Measurements from ENCODE around the gene TMEM201. TPM values are rescaled to one million over a fixed set of nuclear protein-coding genes. Genes with fewer than 3 reads are reported as not detected.
A peak's percentile ranks its signal among the peaks of the same experiment; 100 is the strongest.

The TMEM201 gene, protein sequence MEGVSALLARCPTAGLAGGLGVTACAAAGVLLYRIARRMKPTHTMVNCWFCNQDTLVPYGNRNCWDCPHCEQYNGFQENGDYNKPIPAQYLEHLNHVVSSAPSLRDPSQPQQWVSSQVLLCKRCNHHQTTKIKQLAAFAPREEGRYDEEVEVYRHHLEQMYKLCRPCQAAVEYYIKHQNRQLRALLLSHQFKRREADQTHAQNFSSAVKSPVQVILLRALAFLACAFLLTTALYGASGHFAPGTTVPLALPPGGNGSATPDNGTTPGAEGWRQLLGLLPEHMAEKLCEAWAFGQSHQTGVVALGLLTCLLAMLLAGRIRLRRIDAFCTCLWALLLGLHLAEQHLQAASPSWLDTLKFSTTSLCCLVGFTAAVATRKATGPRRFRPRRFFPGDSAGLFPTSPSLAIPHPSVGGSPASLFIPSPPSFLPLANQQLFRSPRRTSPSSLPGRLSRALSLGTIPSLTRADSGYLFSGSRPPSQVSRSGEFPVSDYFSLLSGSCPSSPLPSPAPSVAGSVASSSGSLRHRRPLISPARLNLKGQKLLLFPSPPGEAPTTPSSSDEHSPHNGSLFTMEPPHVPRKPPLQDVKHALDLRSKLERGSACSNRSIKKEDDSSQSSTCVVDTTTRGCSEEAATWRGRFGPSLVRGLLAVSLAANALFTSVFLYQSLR
- total RNA-seq (2016; rRNA removed; fragmentation: Illumina TruSeq; extraction: Trizol) (5.7 and 8.2 TPM in 2 replicates), polyA plus RNA-seq (2011; rRNA removed) (1.5 and 2.1 TPM in 2 replicates), polyA minus RNA-seq (2011; rRNA and poly(A)+ RNA removed; ENCODE audit: low replicate concordance) (8.5 and 12.3 TPM in 2 replicates), Bru-seq, nascent RNA (percentile 53 among the genes with signal in this experiment), BruChase-seq, experiment 1, labeled RNA remaining after a 6-hour chase (percentile 65 among the genes with signal in this experiment), BruChase-seq, experiment 2, labeled RNA remaining after a 2-hour chase (percentile 59 among the genes with signal in this experiment)
- 2.8 TPM in 2 replicates for total RNA-seq (2016; cell fraction: cytosol; rRNA removed; fragmentation: Illumina TruSeq; extraction: Trizol; ENCODE audit: low read depth)
- 3.7 and 9.3 TPM in 2 replicates for total RNA-seq (2016; cell fraction: insoluble cytoplasmic fraction; rRNA removed; fragmentation: Illumina TruSeq; extraction: Trizol)
- total RNA-seq (2016; cell fraction: membrane; rRNA removed; fragmentation: Illumina TruSeq; extraction: Trizol): 8.8 and 9.5 TPM in 2 replicates
- 13.9 and 14.4 TPM in 2 replicates for total RNA-seq (2016; cell fraction: nucleus; rRNA removed; fragmentation: Illumina TruSeq; extraction: Trizol)
- polyA plus RNA-seq (2011; cell fraction: cytosol; rRNA removed): 1.2 and 1.7 TPM in 2 replicates
- polyA plus RNA-seq (2011; cell fraction: nucleus; rRNA removed): 11.5 and 13.6 TPM in 2 replicates
- polyA plus RNA-seq (2012): 4.9 and 7.2 TPM in 2 replicates
- polyA plus RNA-seq (2016; cell fraction: cytosol; fragmentation: Illumina TruSeq; extraction: Trizol; ENCODE audit: low read depth): 2.6 and 2.7 TPM in 2 replicates
- polyA plus RNA-seq (2016; cell fraction: insoluble cytoplasmic fraction; fragmentation: Illumina TruSeq; extraction: Trizol; ENCODE audit: low read depth): 5.4 and 7.8 TPM in 2 replicates
- 6.4 and 6.7 TPM in 2 replicates for polyA plus RNA-seq (2016; cell fraction: membrane; fragmentation: Illumina TruSeq; extraction: Trizol; ENCODE audit: low read depth)
- 24.0 and 25.7 TPM in 2 replicates for polyA plus RNA-seq (2016; cell fraction: nucleus; fragmentation: Illumina TruSeq; extraction: Trizol; ENCODE audit: insufficient read depth, low read depth)
- 5.4 and 5.5 TPM in 2 replicates for polyA minus RNA-seq (2011; cell fraction: cytosol; rRNA and poly(A)+ RNA removed)
- 9.0 and 9.2 TPM in 2 replicates for polyA minus RNA-seq (2011; cell fraction: nucleus; rRNA and poly(A)+ RNA removed)
- long read RNA-seq, experiment 1, partial matches to known transcripts: 1 of 4 reads
- long read RNA-seq, experiment 1, other reads (novel, unspliced or antisense): 3 of 4 reads
- long read RNA-seq, experiment 2, transcript TMEM201-202 (11 exons, 3,776 nt): major isoform, 7 of 44 reads
- long read RNA-seq, experiment 2, transcript TMEM201-201 (6 exons, 3,851 nt): minor isoform, 5 of 44 reads
- long read RNA-seq, experiment 2, partial matches to known transcripts: 14 of 44 reads
- long read RNA-seq, experiment 2, other reads (novel, unspliced or antisense): 18 of 44 reads

DNA sequence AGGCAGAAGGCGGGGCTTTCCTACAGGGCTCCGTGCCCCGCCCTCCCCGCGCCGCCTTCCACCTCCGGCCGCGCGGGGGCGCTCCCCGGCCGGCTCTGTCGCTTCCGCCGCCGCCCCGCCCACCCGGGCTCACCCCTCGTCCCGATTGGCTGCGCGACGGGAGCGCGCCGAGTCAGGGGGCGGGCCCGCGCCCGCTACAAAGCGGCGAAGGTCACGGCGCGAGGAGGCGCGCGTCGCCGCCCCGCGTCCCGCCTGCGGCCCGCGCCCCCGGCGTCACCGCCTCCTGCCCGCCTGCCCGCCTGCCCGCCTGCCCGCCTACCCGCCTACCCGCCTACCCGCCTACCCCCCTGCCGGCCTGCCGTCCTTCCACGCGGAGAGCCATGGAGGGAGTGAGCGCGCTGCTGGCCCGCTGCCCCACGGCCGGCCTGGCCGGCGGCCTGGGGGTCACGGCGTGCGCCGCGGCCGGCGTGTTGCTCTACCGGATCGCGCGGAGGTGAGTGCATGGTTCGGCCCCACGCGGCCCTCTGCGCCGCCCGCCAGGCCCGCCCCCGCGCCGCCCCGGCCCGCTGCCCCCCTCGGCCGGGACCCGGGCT, at the start of gene TMEM201:
TMEM201 (plus strand) TSS at position 361 of the 593 bp plus-strand sequence; CDS start at position 381, 20 bp downstream.
- Histone ChIP-seq H3K79me2 (ENCODE audit: insufficient read depth, low read length) (peaks cover 45% of the 10 kb centered on the region), H3K4me1 (ENCODE audit: insufficient read depth, low read length) (peaks cover 47% of the 10 kb centered on the region), H2AFZ (ENCODE audit: low read length) (peak within 1 kb of the TSS; percentile 64), H4K20me1 (ENCODE audit: insufficient read depth, low read length) (peaks cover 22% of the 10 kb centered on the region), H3K4me2 (ENCODE audit: low read depth, low read length) (peak within 1 kb of the TSS; percentile 92), H3K36me3 (replicated peaks in 1 of 2; ENCODE audit: control insufficient read depth in 1 of 2, insufficient read depth in 2 of 2, low read length in 2 of 2) (peaks cover 0 to 6% of the 10 kb centered on the region in 2 experiments; a peak in 1 of 5 replicates), H3K4me3 (replicated peaks in 1 of 3; ENCODE audit: insufficient read depth in 1 of 3, low read depth in 2 of 3, low read length in 3 of 3) (peak within 1 kb of the TSS; percentile 66 to 82 (median 70)), H3K9me3 (ENCODE audit: low read length) (no peaks in the 10 kb centered on the region), H3K9ac (ENCODE audit: insufficient read depth, low read depth, low read length) (peak within 1 kb of the TSS; percentile 72), H3K27ac (ENCODE audit: extremely low read length, insufficient read depth, low read length) (peak within 1 kb of the TSS; percentile 48), H3K27me3 (ENCODE audit: control insufficient read depth in 1 of 2, insufficient read depth in 2 of 2, low read length in 2 of 2) (no peaks in the 10 kb centered on the region)
- FAIRE-seq (no peak), DNase-seq (ENCODE audit: low spot score) (peak; percentile 77), ATAC-seq (peak; percentile 65)
- CTCF ChIA-PET (ENCODE audit: low intra/inter-chr PET ratio, low total read pairs): no interaction called here
- no CpG with 5 or more reads among the region's 94 CpGs for WGBS (ENCODE audit: low lambda C conversion rate)
- in situ Hi-C loops (cut with HindIII; ENCODE audit: extremely low pct_ligation_motif_present, low pct_unique_long_range_greater_than_20kb): no loop called here
- POLR2A ChIA-PET: interaction anchor here (0.6 to 1.6 kb wide), 3 partner anchors 27 to 51 kb away, joined by 3 read pairs; no protein-coding TSS in a partner anchor
- intact Hi-C loops (cut with micrococcal nuclease; ENCODE audit: unreplicated experiment): no loop called here
- no TSS peak for BruUV-seq (replicated peaks)
- TF ChIP-seq HDAC1 (CRISPR knock-in tag; IDR thresholded peaks at IDR 0.05): peak; percentile 68
- peak; percentile 24; the same call in 1 of the 2 replicates for TF ChIP-seq HOXA3 (CRISPR knock-in tag; IDR thresholded peaks at IDR 0.05)
- TF ChIP-seq PITX1 (CRISPR knock-in tag; IDR thresholded peaks at IDR 0.05): no peak
- peak; percentile 40; the same call in 1 of the 2 replicates for TF ChIP-seq ZNF446 (CRISPR knock-in tag; IDR thresholded peaks at IDR 0.05)
- TF ChIP-seq, protein P1, sequence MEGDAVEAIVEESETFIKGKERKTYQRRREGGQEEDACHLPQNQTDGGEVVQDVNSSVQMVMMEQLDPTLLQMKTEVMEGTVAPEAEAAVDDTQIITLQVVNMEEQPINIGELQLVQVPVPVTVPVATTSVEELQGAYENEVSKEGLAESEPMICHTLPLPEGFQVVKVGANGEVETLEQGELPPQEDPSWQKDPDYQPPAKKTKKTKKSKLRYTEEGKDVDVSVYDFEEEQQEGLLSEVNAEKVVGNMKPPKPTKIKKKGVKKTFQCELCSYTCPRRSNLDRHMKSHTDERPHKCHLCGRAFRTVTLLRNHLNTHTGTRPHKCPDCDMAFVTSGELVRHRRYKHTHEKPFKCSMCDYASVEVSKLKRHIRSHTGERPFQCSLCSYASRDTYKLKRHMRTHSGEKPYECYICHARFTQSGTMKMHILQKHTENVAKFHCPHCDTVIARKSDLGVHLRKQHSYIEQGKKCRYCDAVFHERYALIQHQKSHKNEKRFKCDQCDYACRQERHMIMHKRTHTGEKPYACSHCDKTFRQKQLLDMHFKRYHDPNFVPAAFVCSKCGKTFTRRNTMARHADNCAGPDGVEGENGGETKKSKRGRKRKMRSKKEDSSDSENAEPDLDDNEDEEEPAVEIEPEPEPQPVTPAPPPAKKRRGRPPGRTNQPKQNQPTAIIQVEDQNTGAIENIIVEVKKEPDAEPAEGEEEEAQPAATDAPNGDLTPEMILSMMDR (CRISPR knock-in tag; IDR thresholded peaks at IDR 0.05): peak; percentile 69
- TF ChIP-seq ZNF234 (CRISPR knock-in tag; conservative IDR thresholded peaks at IDR 0.05): 0 out of 2 replicates have a peak, but pooled peaks have one; percentile 9
- peak; percentile 65 for TF ChIP-seq SP5 (CRISPR knock-in tag; IDR thresholded peaks at IDR 0.05; ENCODE audit: borderline replicate concordance, low read depth)
- TF ChIP-seq GABPB1 (CRISPR knock-in tag; IDR thresholded peaks at IDR 0.05): peak; percentile 74
